Testis (tissue), 3 donors: ENCODE results near the gene ABHD6. TPM values are rescaled to one million over a fixed set of nuclear protein-coding genes. Genes with fewer than 3 reads are reported as not detected.
"Not testable (repeated sequence)": the region's sequence is repeated elsewhere in the genome, so short reads cannot be mapped to it uniquely, and the experiment has no call there.

Experiments used
- DNase-seq: peaks from one replicate; pipeline ENCODE4 v3.0.0-alpha.2; 2019
- H3K27ac ChIP-seq, 2 donors: fragments of 200-600 bp; sonication (generic); one replicate each; pipeline ENCODE4 v1.5.1; 2019
- H3K27me3 ChIP-seq: fragments of 200-600 bp; sonication (generic); one replicate; pipeline ENCODE4 v1.5.1; 2019
- H3K36me3 ChIP-seq: fragments of 200-600 bp; sonication (generic); one replicate; pipeline ENCODE4 v1.5.1; 2017; ENCODE audit warnings: low read depth; ENCODE audit errors: missing control alignments
- H3K4me1 ChIP-seq: fragments of 200-600 bp; sonication (generic); one replicate; pipeline ENCODE4 v1.5.1; 2019
- H3K4me3 ChIP-seq, 2 donors: fragments of 200-600 bp; sonication (generic); one replicate each; pipeline ENCODE4 v1.5.1; 2017 to 2019
- H3K9me3 ChIP-seq: fragments of 200-600 bp; sonication (generic); one replicate; pipeline ENCODE4 v1.5.1; 2017
- CTCF ChIP-seq, 3 experiments: fragments of 450-650 bp in 2 of 3; fragments of 200-600 bp in 1 of 3; sonication (generic) in 1 of 3; IDR thresholded peaks; one replicate each; pipeline ENCODE4 v1.5.1; 2016 to 2019; ENCODE audit warnings: antibody characterized with exemption in 3 of 3, mild to moderate bottlenecking in 2 of 3, moderate library complexity in 1 of 3
- POLR2A ChIP-seq: fragments of 450-650 bp; IDR thresholded peaks from one replicate; pipeline ENCODE4 v1.6.1; 2017; ENCODE audit warnings: antibody characterized with exemption, mild to moderate bottlenecking, moderate library complexity
- WGBS, 2 donors: methylation state at CpG; one replicate each; pipeline ENCODE4 v1.1.5; 2018; 5-methylcytosine and 5-hydroxymethylcytosine counted together
- intact Hi-C: fragments of 100-400 bp; cut with DNase I; formaldehyde crosslinking; loops from one replicate; pipeline ENCODE4 v1.15.1; 2023; ENCODE audit warnings: low total_unique reads
- polyA plus RNA-seq: library from polyadenylated mRNA; stranded (reverse); fragments of 350-450 nt; fragmentation: Illumina TruSeq; extraction: RNeasy Lipid Tissue Mini Kit (QIAGEN cat#74804); gene quantifications from one replicate; pipeline ENCODE4 v1.2.3, GENCODE V29; 2014; ENCODE audit warnings: low read depth, low replicate concordance; ENCODE audit not compliant: insufficient read depth
- total RNA-seq, 2 donors: library from RNA; depleted of rRNA; stranded (reverse); fragments of >200 nt; gene quantifications; one replicate each; pipeline ENCODE4 v1.2.3, GENCODE V29; 2016

ABHD6 gene
- total and polyA plus RNA-seq, 3 donors from 2014 or later = 11.7 to 17.8 (median 12.1) TPM

GRCh38 chr3:58335652-58335947 is 98.0 kb downstream of the ABHD6 start:
- Histone ChIP-seq H3K4me3 (no peak overlapping the region), H3K27ac (peak overlapping the region in 1 of 2 donors; percentile 11), H3K9me3 (no peaks in the 10 kb centered on the region), H3K4me1 (peaks cover 10% of the 10 kb centered on the region), H3K36me3 (no peaks in the 10 kb centered on the region), H3K27me3 (no peaks in the 10 kb centered on the region)
- TF ChIP-seq POLR2A (no peak), CTCF (IDR thresholded peaks at IDR 0.05) (no peak)
- DNase-seq = no peak
- intact Hi-C loops = no loop called here
- WGBS, 2 donors = 36 to 55% methylated on average over 1 of the region's 1 CpG

DNA sequence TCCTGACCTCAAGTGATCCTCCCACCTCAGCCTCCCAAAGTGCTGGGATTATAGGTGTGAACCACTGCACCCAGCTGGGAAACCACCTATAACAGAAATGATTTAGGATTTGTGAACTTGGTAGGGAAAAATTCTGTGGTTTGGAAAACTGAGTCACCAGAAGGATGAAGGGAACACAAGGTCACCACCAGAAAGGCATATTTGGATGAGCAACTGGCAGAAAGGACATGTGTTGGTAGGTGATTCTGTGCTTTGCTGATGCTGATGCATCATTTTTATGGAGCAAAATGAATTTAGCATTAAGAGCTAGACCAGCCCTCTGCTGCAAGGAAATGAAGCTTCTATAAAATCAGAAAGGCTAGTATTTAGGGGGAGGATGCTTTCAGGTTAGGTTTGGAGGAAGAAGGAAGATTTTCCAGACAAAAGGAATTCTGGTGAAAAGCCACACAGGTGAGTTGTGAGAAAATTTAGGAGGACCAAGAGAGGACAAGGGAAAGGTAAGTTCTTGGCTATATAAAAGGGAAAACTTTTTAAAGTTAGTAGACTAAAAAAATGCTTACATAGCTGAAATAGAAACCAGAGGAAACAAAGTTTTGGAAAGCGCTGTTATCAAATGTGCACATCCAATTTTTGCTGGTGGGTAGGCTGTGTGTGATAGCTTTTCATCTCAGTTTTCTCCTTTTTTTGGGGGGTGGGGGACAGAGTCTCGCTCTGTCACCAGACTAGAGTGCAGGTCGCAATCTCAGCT is 98.7 kb downstream of the ABHD6 start:
- TF ChIP-seq CTCF (IDR thresholded peaks at IDR 0.05) (no peak), POLR2A (no peak)
- H3K9me3 ChIP-seq = no peaks in the 10 kb centered on the region
- intact Hi-C loops = no loop called here
- H3K27ac ChIP-seq = no peak overlapping the region
- H3K36me3 ChIP-seq = no peaks in the 10 kb centered on the region
- no peak overlapping the region for H3K4me3 ChIP-seq
- 88 to 95% methylated on average over 3 of the region's 3 CpGs for WGBS, 2 donors
- H3K27me3 ChIP-seq = no peaks in the 10 kb centered on the region
- peaks cover 10% of the 10 kb centered on the region for H3K4me1 ChIP-seq
- DNase-seq = no peak

DNA sequence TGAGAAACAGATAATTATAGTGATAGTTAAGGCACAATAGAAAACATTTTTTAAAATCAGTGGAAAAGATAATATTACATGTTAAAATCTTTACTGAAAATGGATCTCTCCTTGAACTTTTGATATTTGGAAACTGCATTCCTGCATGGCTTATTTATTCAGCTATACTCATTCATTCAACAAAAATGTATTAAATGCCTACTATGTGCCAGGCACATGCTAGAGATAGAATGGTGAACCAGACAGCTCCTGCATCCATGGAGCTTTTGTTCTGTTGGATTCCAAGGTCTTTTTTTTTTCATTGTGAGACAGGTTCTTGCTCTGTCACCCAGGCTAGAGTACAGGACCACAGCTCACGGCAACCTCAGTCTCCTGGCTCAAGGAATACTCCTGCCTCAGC is 99.6 kb downstream of the ABHD6 start:
- no peak for DNase-seq
- WGBS, 2 donors = 78 to 88% methylated on average over 1 of the region's 1 CpG
- intact Hi-C loops = no loop called here
- Histone ChIP-seq H3K36me3 (no peaks in the 10 kb centered on the region), H3K27me3 (no peaks in the 10 kb centered on the region), H3K9me3 (no peaks in the 10 kb centered on the region), H3K4me3 (no peak overlapping the region), H3K27ac (no peak overlapping the region), H3K4me1 (peaks cover 10% of the 10 kb centered on the region)
- TF ChIP-seq CTCF (IDR thresholded peaks at IDR 0.05) = no peak
- TF ChIP-seq POLR2A = no peak

DNA sequence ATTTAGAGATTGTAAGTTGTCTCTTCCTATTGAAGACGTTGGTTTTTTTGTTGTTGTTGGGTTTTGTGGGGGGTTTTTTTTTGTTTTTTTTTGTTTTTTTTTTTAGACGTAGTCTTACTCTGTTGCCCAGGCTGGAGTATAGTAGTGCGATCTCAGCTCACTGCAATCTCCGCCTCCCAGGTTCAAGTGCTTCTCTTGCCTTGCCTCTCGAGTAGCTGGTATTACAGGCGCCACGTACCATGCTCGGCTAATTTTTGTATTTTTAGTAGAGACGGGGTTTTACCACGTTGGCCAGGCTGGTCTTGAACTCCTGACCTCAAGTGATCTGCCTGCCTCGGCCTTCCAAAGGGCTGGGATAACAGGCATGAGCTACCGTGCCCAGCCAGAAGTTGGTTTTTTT is 101.6 kb downstream of the ABHD6 start:
- H3K27me3 ChIP-seq, H3K4me3 ChIP-seq, H3K4me1 ChIP-seq, DNase-seq, H3K9me3 ChIP-seq, H3K36me3 ChIP-seq, H3K27ac ChIP-seq, intact Hi-C loops: not testable (repeated sequence)
- 89 to 97% methylated on average over 12 of the region's 12 CpGs for WGBS, 2 donors

- no peak for DNase-seq
- H3K27me3 ChIP-seq = no peaks in the 10 kb centered on the region
- no peak overlapping the region for H3K4me3 ChIP-seq
- H3K4me1 ChIP-seq = no peaks in the 10 kb centered on the region
- intact Hi-C loops = no loop called here
- no peak for TF ChIP-seq CTCF (IDR thresholded peaks at IDR 0.05)
- no peak for TF ChIP-seq POLR2A
- no peaks in the 10 kb centered on the region for H3K36me3 ChIP-seq
- no peaks in the 10 kb centered on the region for H3K9me3 ChIP-seq
- 96% methylated on average over 3 of the region's 3 CpGs for WGBS, 2 donors
- H3K27ac ChIP-seq = no peak overlapping the region
Measured at GRCh38 chr3:58340594-58341244, 103.1 kb downstream of the ABHD6 start.
